Renal cortical epithelial cell (primary cell): ENCODE measurements around the gene CCDC57. TPM values are rescaled to one million over a fixed set of nuclear protein-coding genes. Genes with fewer than 3 reads are reported as not detected.

Experiments
- DNase-seq: peaks from one replicate; pipeline ENCODE4 v3.0.0-alpha.2; 2011; ENCODE audit warnings: low read depth
- total RNA-seq: library from RNA; depleted of rRNA; stranded (reverse); fragments of >200 nt; gene quantifications from 2 replicates; pipeline ENCODE4 v1.2.3, GENCODE V29; 2014

Gene CCDC57
- total RNA-seq, 1 donor from 2014 or later = 28.2 TPM

GRCh38 chr17:82247182-82247823 lies 34.7 kb upstream of the CCDC57 start:
- DNase-seq = no peak

DNA sequence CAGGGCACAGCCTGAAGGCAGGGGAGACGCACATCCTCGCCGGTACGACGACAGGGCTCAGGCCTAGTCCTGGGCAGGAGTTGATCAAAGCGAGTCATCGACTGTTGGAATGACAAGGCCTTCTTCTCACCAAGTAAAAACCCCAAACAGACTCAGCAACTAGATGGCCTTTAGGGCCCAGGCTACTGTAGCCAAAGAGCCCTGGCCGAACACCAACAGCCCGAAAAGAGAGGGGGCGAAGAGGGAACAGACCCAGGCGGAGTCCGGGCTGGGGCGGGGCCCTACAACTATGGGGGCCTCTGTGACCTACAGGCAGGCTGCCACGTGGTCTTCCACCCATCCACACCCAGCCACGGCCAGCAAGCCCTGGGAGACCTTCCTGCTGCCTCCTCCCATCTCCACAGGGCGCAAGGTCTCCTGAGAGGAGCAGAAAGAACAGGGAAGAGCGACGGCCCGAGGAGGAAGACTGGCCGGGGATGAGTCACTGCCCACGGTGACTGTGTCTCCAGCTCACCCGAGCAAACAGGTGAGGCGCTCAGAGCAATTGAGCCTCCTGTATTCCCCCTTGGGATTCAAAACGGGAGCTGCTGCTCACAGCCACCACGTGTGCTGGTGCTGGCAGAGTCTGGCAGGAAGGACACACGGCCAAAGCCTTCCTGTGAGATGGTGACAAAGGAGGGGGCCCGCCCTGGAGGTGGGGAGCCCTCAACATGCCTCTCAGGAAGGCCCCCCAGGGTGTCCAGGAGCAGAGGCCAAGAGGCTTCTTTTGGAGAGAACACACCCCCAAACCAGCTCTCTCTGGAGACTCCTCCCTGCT lies 33.9 kb upstream of the CCDC57 start:
- peak; percentile 71 for DNase-seq

DNA sequence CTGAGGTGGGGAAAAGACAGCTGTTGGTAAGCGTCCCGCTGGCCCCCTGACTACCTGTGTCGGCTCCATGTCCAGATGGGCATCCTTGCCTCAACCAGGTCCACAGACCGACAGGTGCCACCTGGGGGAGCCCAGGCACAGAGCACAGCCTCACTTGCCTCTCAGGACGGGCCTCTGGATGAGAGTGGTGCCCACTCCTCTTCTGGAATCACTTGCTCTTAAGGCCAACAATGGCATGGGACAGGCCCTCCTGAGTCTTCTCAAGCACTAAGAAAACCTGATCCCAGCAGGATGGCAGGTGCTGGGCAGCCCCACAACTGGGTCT lies 33.4 kb upstream of the CCDC57 start:
- no peak for DNase-seq

- no peak for DNase-seq
These were observed 32.7 kb upstream of the CCDC57 start for GRCh38 chr17:82245134-82246039.

DNA sequence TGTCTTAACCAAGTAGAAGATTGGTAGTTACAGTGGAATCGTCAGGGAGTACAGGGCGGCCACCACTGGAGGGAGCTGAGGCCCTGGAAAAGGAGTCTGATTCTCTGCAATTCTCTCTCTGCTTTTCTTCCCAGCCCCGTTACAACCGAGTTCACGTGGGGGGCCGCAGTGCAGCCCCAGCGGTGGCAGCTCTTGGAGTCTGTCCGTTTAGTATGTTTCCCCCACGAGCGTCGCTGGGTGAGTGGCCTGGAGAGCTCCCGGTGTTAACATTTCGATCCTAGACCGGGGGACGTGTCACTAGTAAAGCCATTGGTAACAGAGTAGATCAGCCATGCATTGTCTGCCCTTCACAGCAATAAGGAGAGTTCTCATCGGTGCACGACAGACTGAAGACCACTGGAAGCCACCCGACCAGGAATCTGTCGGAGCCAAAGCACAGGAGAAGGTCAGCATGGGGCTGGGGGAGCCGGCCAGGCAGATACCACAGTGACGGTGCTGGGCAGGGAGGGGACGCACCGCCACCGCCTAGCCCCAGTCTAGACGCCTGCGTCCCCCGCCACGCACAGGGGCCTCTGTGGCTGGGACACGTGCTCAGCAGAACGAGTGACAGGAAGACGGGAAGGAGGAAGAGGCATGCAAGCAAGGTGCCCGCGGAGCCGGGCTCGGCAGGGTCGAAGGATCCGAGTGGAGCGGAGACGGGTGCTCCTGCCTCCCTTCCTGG lies 31.9 kb upstream of the CCDC57 start:
- no peak for DNase-seq

DNA sequence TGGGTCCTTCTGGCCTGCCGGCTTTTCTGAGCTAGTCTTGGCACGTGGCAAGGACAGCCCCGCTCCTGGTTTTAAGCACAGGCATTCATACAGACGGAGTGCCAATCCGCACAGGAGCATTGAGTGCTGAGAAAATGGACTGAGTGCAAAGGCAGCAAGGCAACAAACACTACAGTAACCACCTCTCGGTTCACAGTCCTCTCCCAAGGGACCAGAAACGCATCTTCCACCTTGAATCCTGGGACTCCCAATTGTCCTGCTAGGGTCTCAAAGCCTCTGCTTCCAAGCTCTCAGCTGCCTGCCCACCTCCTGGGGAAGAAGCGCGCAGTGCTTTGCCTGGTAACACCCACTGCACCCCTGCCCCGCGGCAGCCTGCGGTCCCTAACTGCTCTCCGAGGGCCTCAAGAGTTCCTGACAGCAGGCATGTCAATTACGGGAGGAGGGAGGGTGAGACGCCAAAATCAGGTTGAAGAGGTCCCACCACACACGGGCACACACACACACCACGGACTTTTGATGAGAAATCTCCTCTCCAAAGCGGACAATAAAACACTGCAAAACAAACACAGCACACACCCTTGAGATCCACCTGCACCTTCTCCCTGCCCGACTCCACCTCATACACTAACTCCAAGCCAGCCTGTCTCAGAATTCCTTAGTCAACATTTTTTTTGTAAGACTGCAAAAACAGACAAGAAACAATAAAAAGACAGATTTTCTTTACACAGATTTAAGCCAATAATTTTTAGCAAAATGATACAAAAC lies 31.2 kb upstream of the CCDC57 start:
- no peak for DNase-seq

DNA sequence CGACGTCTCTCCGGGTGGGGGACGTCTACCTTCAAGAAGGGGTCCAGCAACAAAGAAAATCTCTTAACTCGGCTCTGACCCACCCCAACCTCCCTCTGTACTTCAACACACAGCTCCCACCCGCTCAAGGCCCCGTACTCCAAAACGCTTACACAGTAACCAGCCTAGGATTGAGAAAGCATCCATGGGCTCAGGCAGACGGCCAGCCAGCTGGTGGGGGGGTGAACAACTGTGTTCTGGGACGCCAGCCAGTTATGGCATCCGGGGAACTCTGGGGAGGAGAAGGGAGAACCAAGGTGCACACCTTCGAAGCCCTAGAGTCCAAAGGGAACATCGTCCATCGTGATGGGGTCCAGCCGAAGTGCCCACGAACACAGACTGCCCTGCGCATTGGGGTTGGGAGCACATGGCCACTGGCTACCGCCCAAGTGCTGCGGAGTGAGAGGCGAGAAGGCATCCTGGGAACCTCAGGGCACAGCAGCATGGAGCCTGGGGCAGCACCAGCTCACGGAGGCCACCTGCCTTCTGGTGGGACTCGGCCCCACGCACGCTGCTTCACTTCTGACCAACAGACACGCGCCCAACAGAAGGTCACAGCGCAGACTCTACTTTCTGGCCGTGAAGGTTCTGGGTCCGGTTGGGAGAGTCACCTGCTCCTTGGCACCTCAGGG lies 30.5 kb upstream of the CCDC57 start:
- DNase-seq = peak; percentile 72

DNA sequence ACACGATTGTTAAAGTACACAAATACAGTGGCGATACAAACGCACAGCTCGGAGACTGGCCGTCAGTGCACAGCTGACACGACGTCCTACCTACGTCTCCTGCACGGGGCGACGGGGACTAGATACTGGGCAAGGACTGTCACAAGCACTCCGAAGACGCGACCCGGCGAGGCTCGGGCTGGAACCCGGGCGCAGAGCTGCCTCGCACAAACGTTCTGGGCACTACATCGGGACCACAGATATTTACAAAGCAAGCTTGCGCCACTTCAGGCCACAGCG lies 30.0 kb upstream of the CCDC57 start:
- no peak for DNase-seq

DNA sequence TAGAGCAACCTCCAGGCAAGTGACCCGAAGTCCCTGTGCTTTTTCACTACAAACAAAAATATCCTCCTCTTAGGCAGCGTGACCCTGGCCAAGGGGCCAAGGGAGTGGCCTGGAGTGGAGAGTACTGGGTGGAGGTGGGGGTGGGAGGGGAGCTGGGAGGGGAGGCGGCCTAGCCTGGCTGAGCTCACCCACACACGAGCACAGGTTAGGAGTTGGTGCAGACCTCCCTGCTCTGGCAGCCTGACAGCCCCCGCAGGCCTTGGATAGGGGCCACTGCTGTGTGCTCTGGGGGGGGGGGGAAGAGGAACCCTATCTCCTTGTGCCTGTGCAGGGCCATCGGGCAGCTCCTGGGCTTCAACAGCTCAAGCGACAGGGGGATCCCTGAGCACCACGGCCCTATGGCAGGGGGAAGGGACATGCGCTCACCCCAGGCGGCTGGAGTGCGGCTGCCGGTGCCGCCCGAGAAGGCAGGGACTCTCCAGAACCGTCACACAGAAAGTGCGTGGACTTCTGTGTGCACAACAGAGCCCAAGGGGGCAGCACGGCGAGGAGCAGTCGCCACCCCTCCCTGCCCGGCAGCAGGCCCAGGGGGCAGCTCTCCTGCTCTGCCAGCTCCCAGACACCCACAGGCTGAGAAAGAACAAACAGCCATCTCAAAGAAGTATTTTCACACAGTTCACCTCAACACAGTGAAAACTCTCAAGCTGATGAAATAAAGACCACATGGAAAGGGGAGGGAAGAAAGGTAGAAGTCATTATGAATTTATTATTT lies 29.5 kb upstream of the CCDC57 start:
- no peak for DNase-seq

- peak; percentile 83 for DNase-seq
These were observed 28.7 kb upstream of the CCDC57 start for GRCh38 chr17:82241183-82241925.

GRCh38 chr17:82240506-82241182 lies 28.0 kb upstream of the CCDC57 start:
- DNase-seq = no peak

- no peak for DNase-seq
These were observed 27.4 kb upstream of the CCDC57 start for GRCh38 chr17:82239926-82240505.

DNA sequence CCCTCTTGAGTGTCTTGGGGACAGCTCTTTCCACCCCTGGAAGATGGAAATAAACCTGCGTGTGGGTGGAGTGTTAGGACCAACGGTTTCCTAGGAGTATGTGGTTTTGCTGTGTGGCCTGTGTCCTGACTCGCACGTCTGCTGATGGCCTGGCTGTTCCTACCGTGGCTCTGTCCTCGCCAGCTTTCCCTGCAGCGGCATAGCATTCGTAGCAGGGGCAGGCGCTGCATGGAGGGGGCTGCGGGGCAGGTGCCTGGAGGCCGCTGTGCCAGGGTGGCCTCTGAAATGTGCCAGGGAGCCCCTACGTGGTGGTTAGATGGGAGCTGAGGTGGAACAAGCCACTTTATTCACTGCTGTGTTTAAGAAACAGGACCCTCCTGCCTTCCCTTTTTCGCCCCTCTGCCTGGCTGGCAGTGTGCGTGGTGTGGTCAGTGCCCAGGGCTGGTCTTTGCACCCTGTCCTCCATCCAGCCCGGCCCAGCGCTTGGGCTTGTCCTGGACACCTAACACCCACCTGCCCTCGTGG lies 26.8 kb upstream of the CCDC57 start:
- no peak for DNase-seq

- peak; percentile 69 for DNase-seq
These were observed 26.0 kb upstream of the CCDC57 start for GRCh38 chr17:82238472-82239201.

- no peak for DNase-seq
These were observed 25.3 kb upstream of the CCDC57 start for GRCh38 chr17:82237746-82238471.

- no peak for DNase-seq
These were observed 24.6 kb upstream of the CCDC57 start for GRCh38 chr17:82237083-82237745.
